ENCODE measurements around the gene NRM.
"Not testable (repeated sequence)": the region's sequence is repeated elsewhere in the genome, so short reads cannot be mapped to it uniquely, and the experiment has no call there.

Gene NRM

GRCh38 chr6:30664994-30665767 lies 25.6 kb downstream of the NRM start:
- no peak for DNase-seq

DNA sequence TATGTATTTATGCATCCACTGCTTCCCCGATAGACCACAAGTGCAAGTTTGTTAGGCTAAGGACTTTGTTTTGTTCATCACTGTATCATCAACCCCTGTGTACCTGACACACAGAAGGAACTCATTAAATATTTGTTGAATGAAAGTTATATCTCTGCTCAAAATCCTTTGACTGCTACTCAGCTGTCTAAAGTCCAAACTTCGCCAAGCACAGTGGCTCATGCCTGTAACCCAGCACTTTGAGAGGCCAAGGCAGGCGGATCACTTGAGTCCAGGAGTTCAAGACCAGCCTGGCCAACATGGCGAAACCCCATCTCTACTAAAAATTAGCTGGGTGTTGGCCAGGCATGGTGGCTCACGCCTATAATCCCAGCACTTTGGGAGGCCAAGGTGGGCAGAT lies 32.9 kb downstream of the NRM start:
- not testable (repeated sequence) for DNase-seq

DNA sequence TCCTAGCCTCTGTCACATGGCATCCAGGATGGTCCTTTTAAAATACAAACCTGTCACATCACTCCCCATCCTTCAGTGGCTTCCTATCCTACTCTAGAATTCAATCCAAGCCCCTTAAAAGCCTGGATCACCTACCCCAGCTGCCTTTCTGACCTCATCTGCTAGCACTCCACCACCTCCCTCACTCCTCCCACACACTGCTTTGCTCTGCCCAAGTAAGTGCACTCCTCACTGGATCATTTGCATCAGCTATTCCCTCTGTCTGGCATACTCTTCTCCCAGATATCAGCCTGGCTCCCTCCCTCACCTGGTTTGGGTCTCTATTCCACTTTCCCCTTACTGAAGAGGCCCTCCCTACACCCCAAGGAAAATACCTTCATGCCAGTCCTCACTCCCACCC lies 33.3 kb downstream of the NRM start:
- no peak for DNase-seq

- no peak for DNase-seq
Measured at GRCh38 chr6:30656513-30656912, 34.3 kb downstream of the NRM start.

- DNase-seq = no peak
Measured at GRCh38 chr6:30655743-30656094, 35.1 kb downstream of the NRM start.

- no peak for DNase-seq
Measured at GRCh38 chr6:30654798-30655742, 35.7 kb downstream of the NRM start.

DNA sequence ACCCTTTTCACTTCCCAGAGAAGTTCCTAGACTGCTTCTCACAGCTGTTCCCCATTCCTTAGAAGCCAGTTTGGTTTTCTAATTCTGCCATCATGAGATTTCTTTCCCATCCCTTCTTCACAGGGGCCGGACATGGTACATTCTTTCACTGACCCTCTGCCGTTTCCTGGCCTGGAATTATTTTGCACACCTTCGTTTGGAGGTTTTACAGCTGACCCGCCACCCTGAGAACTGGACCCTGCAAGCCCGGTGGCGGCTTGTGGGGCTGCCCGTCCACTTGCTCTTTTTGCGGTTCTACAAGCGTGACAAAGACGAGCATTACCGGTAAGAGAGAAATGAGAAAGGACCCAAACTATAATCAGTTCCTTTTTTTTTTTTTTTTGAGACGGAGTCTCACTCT lies 39.6 kb downstream of the NRM start:
- DNase-seq = no peak

GRCh38 chr6:30647242-30648116 lies 43.3 kb downstream of the NRM start:
- peak; percentile 48 for DNase-seq

GRCh38 chr6:30646450-30647241 lies 44.1 kb downstream of the NRM start, which contains the start of gene C6orf136:
TSS of gene C6orf136 (plus strand) at chr6:30647133. CDS start at chr6:30647232, 99 bp downstream.
- peak; percentile 93 for DNase-seq

DNA sequence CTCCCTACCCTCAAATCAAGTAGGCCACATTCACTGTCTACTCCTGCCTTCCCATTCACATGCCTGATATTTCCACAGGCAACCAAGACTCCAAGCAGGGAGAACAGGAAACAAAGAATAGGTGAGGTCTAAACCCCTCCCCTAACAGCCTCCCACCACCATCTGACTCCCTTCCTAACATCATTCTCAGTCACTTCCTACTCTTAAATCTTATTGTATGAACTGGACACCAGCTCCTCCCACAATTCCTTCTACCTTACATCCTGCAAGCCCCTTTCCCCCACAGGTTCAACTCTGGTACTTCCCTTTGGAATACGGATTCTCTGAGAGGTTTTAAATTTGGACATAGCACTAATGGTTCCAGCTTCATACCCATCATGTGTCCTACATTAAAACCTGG lies 44.8 kb downstream of the NRM start:
- DNase-seq = no peak

GRCh38 chr6:30644769-30645168 lies 46.0 kb downstream of the NRM start:
- no peak for DNase-seq

GRCh38 chr6:30643656-30644055 lies 47.1 kb downstream of the NRM start:
- no peak for DNase-seq

GRCh38 chr6:30641048-30641447 lies 49.7 kb downstream of the NRM start:
- DNase-seq = no peak

GRCh38 chr6:30640481-30640880 lies 50.3 kb downstream of the NRM start:
- no peak for DNase-seq
